ENCODE results near the gene MET. TPM values are rescaled to one million over a fixed set of nuclear protein-coding genes. Genes with fewer than 3 reads are reported as not detected.
A peak's percentile ranks its signal among the peaks of the same experiment; 100 is the strongest.

MET gene
- total RNA-seq, 1 experiment from 2014 or later, result 200 TPM

GRCh38 chr7:116629051-116629463 is 42.9 kb upstream of the MET start:
- Histone ChIP-seq H2AFZ (ENCODE audit: low read depth, low read length, poor library complexity, severe bottlenecking) (peak overlapping the region; percentile 87), H3K9ac (ENCODE audit: low read length) (peak overlapping the region; percentile 50), H3K36me3 (ENCODE audit: control insufficient read depth in 1 of 2, insufficient read depth in 2 of 2, low read length in 2 of 2) (no peaks in the 10 kb centered on the region), H3K9me3 (ENCODE audit: control insufficient read depth in 1 of 2, insufficient read depth in 1 of 2, low read depth in 1 of 2, low read length in 2 of 2) (no peaks in the 10 kb centered on the region), H3K27ac (ENCODE audit: low read depth, low read length) (peak overlapping the region; percentile 33; the same call in 1 of the 2 replicates), H3K4me3 (replicated peaks in 1 of 2; ENCODE audit: low read depth in 1 of 2, low read length in 2 of 2) (peak overlapping the region in 1 of 2 experiments; percentile 15; a peak in 1 of 4 replicates), H3K4me1 (ENCODE audit: control insufficient read depth in 1 of 2, insufficient read depth in 2 of 2, low read length in 2 of 2) (peaks cover 34 to 61% of the 10 kb centered on the region in 2 experiments), H3K27me3 (ENCODE audit: insufficient read depth, low read length) (no peaks in the 10 kb centered on the region), H3K79me2 (ENCODE audit: insufficient read depth, low read length) (no peaks in the 10 kb centered on the region), H3K9me2 (ENCODE audit: insufficient read depth) (no peaks in the 10 kb centered on the region), H4K20me1 (ENCODE audit: insufficient read depth) (no peaks in the 10 kb centered on the region), H3K4me2 (ENCODE audit: low read length) (peak overlapping the region; percentile 68)
- ChIA-PET RAD21 (ENCODE audit: low non-redundant PET in 1 of 2, low total read pairs in 2 of 2, uncharacterized antibody in 2 of 2, unreplicated experiment in 2 of 2) (no interaction called here), CTCF (no interaction called here), POLR2A (interaction anchor here (1.0 kb wide), 1 partner anchor 42 kb away, joined by 3 read pairs; no protein-coding TSS in a partner anchor)
- ATAC-seq (no peak), DNase-seq (ENCODE audit: low read depth, low spot score) (no peak)
- BruUV-seq (replicated peaks), result no TSS peak
- intact Hi-C loops (cut with micrococcal nuclease), result no loop called here
- TF ChIP-seq POLR2AphosphoS5 (IDR thresholded peaks at IDR 0.05; ENCODE audit: low read depth, low read length) (peak; percentile 26; the same call in 1 of the 2 replicates), SP1 (IDR thresholded peaks at IDR 0.05; ENCODE audit: low read depth) (peak; percentile 20; the same call in 1 of the 2 replicates), FOSL1 (IDR thresholded peaks at IDR 0.05; ENCODE audit: low read depth) (no peak), SIN3A (IDR thresholded peaks at IDR 0.05; ENCODE audit: low read depth) (0 out of 2 replicates have a peak, but pooled peaks have one; percentile 26), TCF7L2 (IDR thresholded peaks at IDR 0.05; ENCODE audit: borderline replicate concordance, extremely low read depth, insufficient read depth, insufficient read length) (no peak), RAD21 (IDR thresholded peaks at IDR 0.05; ENCODE audit: low read depth) (no peak), MAX (IDR thresholded peaks at IDR 0.05) (peak; percentile 27; the same call in 1 of the 2 replicates)

GRCh38 chr7:116630357-116630756 is 41.6 kb upstream of the MET start:
- peaks cover 35 to 66% of the 10 kb centered on the region in 2 experiments for H3K4me1 ChIP-seq (ENCODE audit: control insufficient read depth in 1 of 2, insufficient read depth in 2 of 2, low read length in 2 of 2)
- H3K79me2 ChIP-seq (ENCODE audit: insufficient read depth, low read length), result no peaks in the 10 kb centered on the region
- H3K27ac ChIP-seq (ENCODE audit: low read depth, low read length), result peak overlapping the region; percentile 38; the same call in 1 of the 2 replicates
- ChIA-PET CTCF (interaction anchor here (1.2 to 2.2 kb wide), 2 partner anchors 38 to 41 kb away, joined by 3 to 7 read pairs; no protein-coding TSS in a partner anchor), POLR2A (interaction anchor here (0.7 to 2.4 kb wide), 4 partner anchors 16 to 158 kb away, joined by 3 to 6 read pairs (median 4); no protein-coding TSS in a partner anchor), RAD21 (ENCODE audit: low non-redundant PET in 1 of 2, low total read pairs in 2 of 2, uncharacterized antibody in 2 of 2, unreplicated experiment in 2 of 2) (interaction anchor here in 1 of 2 experiments (0.7 kb wide), 1 partner anchor 24 kb away, joined by 3 read pairs; no protein-coding TSS in a partner anchor)
- H3K9me3 ChIP-seq (ENCODE audit: control insufficient read depth in 1 of 2, insufficient read depth in 1 of 2, low read depth in 1 of 2, low read length in 2 of 2), result no peaks in the 10 kb centered on the region
- ATAC-seq, result peak; percentile 8
- intact Hi-C loops (cut with micrococcal nuclease), result no loop called here
- H4K20me1 ChIP-seq (ENCODE audit: insufficient read depth), result no peaks in the 10 kb centered on the region
- no peaks in the 10 kb centered on the region for H3K9me2 ChIP-seq (ENCODE audit: insufficient read depth)
- H2AFZ ChIP-seq (ENCODE audit: low read depth, low read length, poor library complexity, severe bottlenecking), result peak overlapping the region; percentile 87
- peak overlapping the region; percentile 3 to 14; a peak in 1 of 4 replicates for H3K4me3 ChIP-seq (replicated peaks in 1 of 2; ENCODE audit: low read depth in 1 of 2, low read length in 2 of 2)
- no peak for DNase-seq (ENCODE audit: low read depth, low spot score)
- BruUV-seq (replicated peaks), result TSS peak; percentile 92
- peak overlapping the region; percentile 47 for H3K9ac ChIP-seq (ENCODE audit: low read length)
- H3K36me3 ChIP-seq (ENCODE audit: control insufficient read depth in 1 of 2, insufficient read depth in 2 of 2, low read length in 2 of 2), result no peaks in the 10 kb centered on the region
- H3K27me3 ChIP-seq (ENCODE audit: insufficient read depth, low read length), result no peaks in the 10 kb centered on the region
- peak overlapping the region; percentile 68 for H3K4me2 ChIP-seq (ENCODE audit: low read length)
- no peak for TF ChIP-seq ELF1 (IDR thresholded peaks at IDR 0.05; ENCODE audit: borderline replicate concordance, low read depth)
- TF ChIP-seq YY1 (IDR thresholded peaks at IDR 0.05; ENCODE audit: extremely low read depth, insufficient replicate concordance, low read depth, low read length), result no peak
- TF ChIP-seq MAX (IDR thresholded peaks at IDR 0.05), result no peak
- no peak for TF ChIP-seq POLR2A (IDR thresholded peaks at IDR 0.05; ENCODE audit: borderline replicate concordance, extremely low read depth, insufficient read depth, insufficient read length)
- TF ChIP-seq ZBTB33 (IDR thresholded peaks at IDR 0.05; ENCODE audit: extremely low read depth, insufficient replicate concordance, low read length), result no peak
- no peak for TF ChIP-seq ZNF274 (IDR thresholded peaks at IDR 0.05; ENCODE audit: low read depth, low read length)
- TF ChIP-seq FOSL1 (IDR thresholded peaks at IDR 0.05; ENCODE audit: low read depth), result no peak
- TF ChIP-seq ZFX (IDR thresholded peaks at IDR 0.05), result no peak
- no peak for TF ChIP-seq EGR1 (IDR thresholded peaks at IDR 0.05; ENCODE audit: low read depth)
- no peak for TF ChIP-seq RAD21 (IDR thresholded peaks at IDR 0.05; ENCODE audit: low read depth)
- TF ChIP-seq ATF3 (IDR thresholded peaks at IDR 0.05), result no peak
- TF ChIP-seq CBX3 (IDR thresholded peaks at IDR 0.05; ENCODE audit: low read depth), result no peak

All from HCT116 (cell line).